ENCODE results near the gene RTN4RL1.

The RTN4RL1 gene

GRCh38 chr17:1972487-1973160 is 52.5 kb downstream of the RTN4RL1 start:
- no peak for DNase-seq

- DNase-seq: no peak
Observed at GRCh38 chr17:1970843-1971384, 54.2 kb downstream of the RTN4RL1 start.

GRCh38 chr17:1969712-1970111 is 55.4 kb downstream of the RTN4RL1 start:
- no peak for DNase-seq

- DNase-seq: no peak
Observed at GRCh38 chr17:1967213-1967612, 57.9 kb downstream of the RTN4RL1 start.

GRCh38 chr17:1966274-1967086 is 58.7 kb downstream of the RTN4RL1 start:
- no peak for DNase-seq

- DNase-seq: no peak
Observed at GRCh38 chr17:1965556-1966273, 59.4 kb downstream of the RTN4RL1 start.

- no peak for DNase-seq
Observed at GRCh38 chr17:1963250-1963649, 61.9 kb downstream of the RTN4RL1 start.

GRCh38 chr17:1961189-1961588 is 63.9 kb downstream of the RTN4RL1 start:
- no peak for DNase-seq

GRCh38 chr17:1960545-1960912 is 64.6 kb downstream of the RTN4RL1 start:
- DNase-seq: no peak

- DNase-seq: no peak
Observed at GRCh38 chr17:1959871-1960544, 65.1 kb downstream of the RTN4RL1 start.

- no peak for DNase-seq
Observed at GRCh38 chr17:1958134-1958881, 66.8 kb downstream of the RTN4RL1 start.

- no peak for DNase-seq
Observed at GRCh38 chr17:1957037-1957436, 68.1 kb downstream of the RTN4RL1 start.

- no peak for DNase-seq
Observed at GRCh38 chr17:1956134-1956533, 69.0 kb downstream of the RTN4RL1 start.

GRCh38 chr17:1953831-1954230 is 71.3 kb downstream of the RTN4RL1 start:
- DNase-seq: no peak

GRCh38 chr17:1951920-1952319 is 73.2 kb downstream of the RTN4RL1 start:
- no peak for DNase-seq

GRCh38 chr17:1949754-1950153 is 75.4 kb downstream of the RTN4RL1 start:
- DNase-seq: no peak

GRCh38 chr17:1948517-1948825 is 76.7 kb downstream of the RTN4RL1 start:
- no peak for DNase-seq

GRCh38 chr17:1947743-1948516 is 77.2 kb downstream of the RTN4RL1 start:
- no peak for DNase-seq

- no peak for DNase-seq
Observed at GRCh38 chr17:1947229-1947742, 77.8 kb downstream of the RTN4RL1 start.

GRCh38 chr17:1946021-1946932 is 78.9 kb downstream of the RTN4RL1 start:
- no peak for DNase-seq
